Stimulated activated CD8-positive, alpha-beta memory T cell treated with anti-CD3 and anti-CD28 coated beads, Interleukin-4, amount 100 ng/mL, for 24 hours (primary cell): ENCODE measurements around the gene ARV1.
"Not testable (repeated sequence)": the region's sequence is repeated elsewhere in the genome, so short reads cannot be mapped to it uniquely, and the experiment has no call there.

Source experiments
- DNase-seq: peaks from one replicate; pipeline ENCODE4 v3.0.0-alpha.2; 2020; ENCODE audit warnings: low read depth

Gene ARV1

GRCh38 chr1:231044588-231044987 lies 65.7 kb downstream of the ARV1 start:
- no peak for DNase-seq

GRCh38 chr1:231045286-231045685 lies 66.4 kb downstream of the ARV1 start:
- no peak for DNase-seq

- DNase-seq, result not testable (repeated sequence)
Observed at GRCh38 chr1:231045921-231046729, 67.2 kb downstream of the ARV1 start.

- DNase-seq, result no peak
Observed at GRCh38 chr1:231046730-231047395, 68.0 kb downstream of the ARV1 start.

DNA sequence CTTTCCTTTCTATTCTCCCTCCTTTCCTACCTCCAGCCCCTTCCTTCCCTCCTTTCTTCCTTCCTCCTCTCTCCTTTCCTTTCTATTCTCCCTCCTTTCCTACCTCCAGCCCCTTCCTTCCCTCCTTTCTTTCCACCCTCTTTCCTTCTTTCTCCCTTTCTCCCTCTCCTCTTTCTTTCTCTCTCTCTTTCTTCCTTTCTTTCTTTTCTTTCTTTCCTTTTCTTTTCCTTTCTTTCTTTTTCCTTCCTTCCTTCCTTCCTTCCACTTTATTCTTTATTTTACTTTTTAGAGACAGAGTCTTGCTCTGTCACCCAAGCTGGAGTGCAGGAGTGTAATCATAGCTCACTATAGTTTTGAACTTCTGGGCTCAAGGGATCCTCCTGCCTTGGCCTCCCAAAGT lies 68.6 kb downstream of the ARV1 start:
- not testable (repeated sequence) for DNase-seq

- not testable (repeated sequence) for DNase-seq
Observed at GRCh38 chr1:231048419-231048818, 69.5 kb downstream of the ARV1 start.

- no peak for DNase-seq
Observed at GRCh38 chr1:231049121-231049979, 70.5 kb downstream of the ARV1 start.
